BLaER1 (cell line): ENCODE measurements around the gene TSTD1.

Experiments used
- H3K27ac ChIP-seq: shearing (Covaris generic); formaldehyde crosslinking; 2 replicates; pipeline ENCODE4 v1.8.1; 2022
- H3K27me3 ChIP-seq: shearing (Covaris generic); formaldehyde crosslinking; 2 replicates; pipeline ENCODE4 v1.8.1; 2022
- H3K36me3 ChIP-seq: shearing (Covaris generic); formaldehyde crosslinking; 2 replicates; pipeline ENCODE4 v1.8.1; 2022
- H3K4me1 ChIP-seq: shearing (Covaris generic); formaldehyde crosslinking; 2 replicates; pipeline ENCODE4 v1.8.1; 2022
- H3K4me2 ChIP-seq: shearing (Covaris generic); formaldehyde crosslinking; 2 replicates; pipeline ENCODE4 v1.8.1; 2022
- H3K4me3 ChIP-seq: shearing (Covaris generic); formaldehyde crosslinking; 2 replicates; pipeline ENCODE4 v1.8.1; 2022
- H3K9ac ChIP-seq: shearing (Covaris generic); formaldehyde crosslinking; 2 replicates; pipeline ENCODE4 v1.8.1; 2022
- H3K9me3 ChIP-seq: shearing (Covaris generic); formaldehyde crosslinking; 2 replicates; pipeline ENCODE4 v1.8.1; 2022
- H4K20me1 ChIP-seq: shearing (Covaris generic); formaldehyde crosslinking; 2 replicates; pipeline ENCODE4 v1.8.1; 2022
- Cebpa-rat ChIP-seq: shearing (Covaris generic); IDR thresholded peaks from 2 replicates; pipeline ENCODE4 v1.8.1; 2022

TSTD1 gene

DNA sequence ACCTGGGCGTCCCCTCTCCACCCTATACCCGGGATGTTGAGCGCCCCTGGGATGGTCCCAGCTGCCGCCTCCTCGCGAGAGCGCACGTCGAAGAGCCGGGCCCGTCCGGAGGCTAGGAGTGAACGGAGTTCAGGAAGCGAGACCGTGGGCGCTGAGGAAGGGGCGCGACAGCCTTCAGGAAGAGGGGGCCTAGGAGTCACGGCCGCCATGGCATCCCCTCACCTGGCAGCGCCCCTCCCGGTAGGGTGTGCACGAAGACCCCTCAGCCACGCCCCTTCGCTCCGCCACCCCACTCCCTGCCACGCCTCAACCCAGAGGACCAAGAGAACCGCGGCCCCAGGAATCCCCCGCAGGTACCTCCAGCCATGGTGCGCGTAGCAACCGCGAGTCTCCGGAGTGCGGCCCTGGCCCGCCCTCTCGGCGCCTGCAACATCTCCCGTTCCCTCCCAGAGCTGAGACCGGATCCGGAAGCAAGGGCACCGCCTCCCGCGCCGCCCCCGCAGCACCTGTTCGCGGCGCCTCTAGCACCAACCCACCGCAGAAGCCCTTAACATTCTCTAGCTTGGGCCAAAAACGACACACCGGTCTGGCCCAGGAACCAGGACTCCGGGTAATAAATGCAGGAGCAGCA is at the start of gene TSTD1:
Gene TSTD1 (minus strand): TSS at position 442 of the 631 bp plus-strand sequence. CDS start 75 bp downstream, at position 367.
- no peak for TF ChIP-seq Cebpa-rat
- Histone ChIP-seq H3K9me3 (no peaks in the 10 kb centered on the region), H3K27ac (peak within 1 kb of the TSS; percentile 85), H3K4me2 (peak within 1 kb of the TSS; percentile 85), H3K27me3 (no peaks in the 10 kb centered on the region), H3K4me1 (peaks cover 85% of the 10 kb centered on the region), H3K4me3 (peak within 1 kb of the TSS; percentile 85), H3K9ac (peak within 1 kb of the TSS; percentile 84), H4K20me1 (no peaks in the 10 kb centered on the region), H3K36me3 (peaks cover 42% of the 10 kb centered on the region)

DNA sequence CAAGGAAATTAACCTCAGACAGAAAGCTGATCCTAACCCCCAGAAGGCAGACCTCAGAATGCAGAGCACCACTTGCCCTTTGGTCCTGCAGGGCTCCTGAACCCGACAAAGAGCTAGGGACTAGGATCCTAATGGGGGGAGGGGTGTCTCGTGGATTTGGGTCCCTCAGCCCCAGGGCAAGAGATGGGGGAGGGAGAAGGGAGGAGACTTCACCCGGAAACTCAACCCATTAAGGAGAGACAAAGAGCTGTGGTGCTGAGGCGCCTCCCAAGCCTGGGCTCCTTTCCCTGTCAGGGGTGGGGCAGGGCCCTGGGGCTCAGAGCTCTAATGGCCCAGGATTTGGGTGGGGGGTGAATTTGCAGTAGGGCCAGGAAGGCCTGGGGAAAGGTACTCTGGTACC is 47.7 kb upstream of the TSTD1 start:
- Histone ChIP-seq H3K9ac (no peak overlapping the region), H3K4me3 (no peak overlapping the region), H3K27ac (no peak overlapping the region), H3K27me3 (no peaks in the 10 kb centered on the region), H3K9me3 (no peaks in the 10 kb centered on the region), H3K36me3 (no peaks in the 10 kb centered on the region), H3K4me1 (no peaks in the 10 kb centered on the region), H3K4me2 (no peak overlapping the region), H4K20me1 (no peaks in the 10 kb centered on the region)
- no peak for TF ChIP-seq Cebpa-rat

DNA sequence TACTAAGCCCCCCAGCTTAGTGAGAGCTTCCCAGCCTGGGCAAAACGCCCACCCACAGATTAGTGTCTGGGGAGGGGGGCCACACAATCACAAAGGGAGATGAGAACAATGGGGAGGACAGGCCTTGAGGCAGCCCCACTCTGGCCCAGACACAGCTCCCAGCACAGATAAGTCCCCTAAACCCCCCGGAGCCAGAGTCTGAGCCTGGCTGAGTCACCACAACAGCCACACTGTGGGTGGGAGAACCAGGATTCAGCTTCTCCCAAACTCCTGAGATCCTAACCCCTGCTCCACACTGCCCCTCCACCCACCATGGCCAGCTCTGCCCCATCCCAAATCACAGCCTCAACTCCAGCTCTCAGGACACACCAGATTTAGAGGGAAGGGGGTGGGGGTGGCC is 46.4 kb upstream of the TSTD1 start:
- no peak overlapping the region for H3K4me2 ChIP-seq
- no peak overlapping the region for H3K9ac ChIP-seq
- no peaks in the 10 kb centered on the region for H3K9me3 ChIP-seq
- H3K4me3 ChIP-seq = no peak overlapping the region
- H3K27ac ChIP-seq = no peak overlapping the region
- H3K4me1 ChIP-seq = no peaks in the 10 kb centered on the region
- no peak for TF ChIP-seq Cebpa-rat
- H3K36me3 ChIP-seq = no peaks in the 10 kb centered on the region
- H4K20me1 ChIP-seq = no peaks in the 10 kb centered on the region
- no peaks in the 10 kb centered on the region for H3K27me3 ChIP-seq

DNA sequence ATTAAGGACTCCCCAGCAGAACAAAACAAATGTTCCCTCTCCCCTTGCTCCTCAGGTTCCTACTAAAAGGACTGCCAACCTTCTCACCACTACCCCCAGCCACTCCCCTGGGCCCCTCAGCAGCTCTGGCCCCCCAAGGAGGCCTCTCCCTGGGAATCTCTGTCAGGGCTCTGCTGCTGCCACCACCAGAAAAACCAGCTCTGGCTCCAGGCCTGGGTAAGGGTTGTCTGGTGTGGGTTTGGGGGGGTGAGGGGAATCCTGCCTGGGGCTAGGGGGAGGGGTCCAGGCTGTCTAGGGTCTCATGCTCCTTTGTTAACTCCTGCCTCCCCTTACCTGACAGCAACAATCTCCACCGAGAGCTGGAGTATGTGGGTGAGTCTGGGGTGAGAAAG is 45.8 kb upstream of the TSTD1 start:
- Histone ChIP-seq H3K9me3 (no peaks in the 10 kb centered on the region), H3K4me3 (no peak overlapping the region), H3K9ac (no peak overlapping the region), H3K36me3 (no peaks in the 10 kb centered on the region), H3K4me2 (no peak overlapping the region), H4K20me1 (no peaks in the 10 kb centered on the region), H3K27me3 (no peaks in the 10 kb centered on the region), H3K27ac (no peak overlapping the region), H3K4me1 (no peaks in the 10 kb centered on the region)
- no peak for TF ChIP-seq Cebpa-rat

GRCh38 chr1:161083748-161084596 is 45.2 kb upstream of the TSTD1 start:
- no peak overlapping the region for H3K4me3 ChIP-seq
- no peak overlapping the region for H3K27ac ChIP-seq

DNA sequence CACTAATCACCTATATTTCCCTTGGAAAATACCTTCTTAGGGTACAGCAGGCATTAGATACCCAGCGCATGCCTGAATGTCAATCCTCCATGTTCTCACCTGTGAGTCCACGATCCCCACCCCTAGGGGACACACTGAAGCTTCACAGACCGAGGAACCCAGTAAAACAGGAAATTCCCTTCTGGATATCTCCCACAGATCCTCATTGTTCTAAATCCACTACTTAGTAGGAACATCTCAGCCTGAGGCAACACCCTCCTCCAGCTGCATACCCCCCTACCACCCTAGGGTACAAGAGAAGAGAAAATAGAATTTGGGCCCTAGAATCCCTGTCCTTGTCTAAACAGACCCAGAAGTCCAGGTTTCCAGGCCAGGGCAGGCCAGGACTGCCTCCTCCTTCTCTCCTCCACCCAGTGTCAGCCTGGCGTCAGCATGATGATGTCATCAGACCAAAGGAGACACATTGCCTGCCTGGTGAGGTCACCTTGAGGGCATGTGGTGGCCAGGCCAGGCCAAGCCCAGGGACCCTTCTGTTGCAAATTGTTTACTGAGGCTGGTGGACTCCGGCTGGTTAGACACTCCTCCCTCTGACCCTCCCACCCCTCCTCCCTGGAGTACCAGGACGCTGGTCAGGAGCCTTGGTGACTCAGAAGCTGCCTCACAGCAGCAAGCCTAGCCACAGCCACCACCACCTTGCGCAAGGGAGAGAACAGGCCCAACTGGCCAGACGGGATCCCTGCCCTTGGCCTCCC is 44.4 kb upstream of the TSTD1 start:
- Histone ChIP-seq H3K4me2 (no peak overlapping the region), H4K20me1 (no peaks in the 10 kb centered on the region), H3K27ac (no peak overlapping the region), H3K9ac (no peak overlapping the region), H3K4me1 (no peaks in the 10 kb centered on the region), H3K27me3 (no peaks in the 10 kb centered on the region), H3K9me3 (no peaks in the 10 kb centered on the region), H3K36me3 (no peaks in the 10 kb centered on the region), H3K4me3 (no peak overlapping the region)
- no peak for TF ChIP-seq Cebpa-rat

More at GRCh38 chr1:161083748-161084596, 45.2 kb upstream of the TSTD1 start:
- H3K36me3 ChIP-seq = no peaks in the 10 kb centered on the region
- H3K9me3 ChIP-seq = no peaks in the 10 kb centered on the region
- no peaks in the 10 kb centered on the region for H4K20me1 ChIP-seq
- no peaks in the 10 kb centered on the region for H3K27me3 ChIP-seq
- no peak overlapping the region for H3K4me2 ChIP-seq
- H3K4me1 ChIP-seq = no peaks in the 10 kb centered on the region
- no peak for TF ChIP-seq Cebpa-rat
- no peak overlapping the region for H3K9ac ChIP-seq

GRCh38 chr1:161082483-161082882 is 43.7 kb upstream of the TSTD1 start:
- no peak overlapping the region for H3K27ac ChIP-seq
- H3K27me3 ChIP-seq = no peaks in the 10 kb centered on the region
- H4K20me1 ChIP-seq = no peaks in the 10 kb centered on the region
- no peaks in the 10 kb centered on the region for H3K9me3 ChIP-seq
- no peaks in the 10 kb centered on the region for H3K4me1 ChIP-seq
- no peaks in the 10 kb centered on the region for H3K36me3 ChIP-seq
- no peak overlapping the region for H3K4me2 ChIP-seq
- no peak overlapping the region for H3K9ac ChIP-seq
- no peak overlapping the region for H3K4me3 ChIP-seq
- TF ChIP-seq Cebpa-rat = no peak

DNA sequence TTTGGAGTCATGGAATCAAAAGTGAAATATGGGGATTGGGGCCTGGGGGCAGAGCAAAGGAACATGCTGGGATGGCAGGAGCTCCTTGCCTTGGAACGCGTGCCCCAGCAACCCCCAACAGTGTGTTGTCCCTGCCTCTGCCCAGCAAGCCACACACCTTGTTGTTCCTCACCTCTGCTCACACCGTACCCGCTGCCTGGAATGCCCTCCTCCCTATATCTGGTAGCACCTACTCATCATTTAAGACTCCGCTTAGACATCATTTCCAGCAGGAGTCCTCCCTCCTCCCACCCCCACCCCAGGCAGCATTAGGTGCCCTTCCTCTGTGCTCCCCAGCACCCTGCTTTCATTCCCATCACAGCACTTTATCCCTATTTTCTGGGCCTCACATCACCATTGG is 42.8 kb upstream of the TSTD1 start:
- Histone ChIP-seq H3K9me3 (no peaks in the 10 kb centered on the region), H4K20me1 (no peaks in the 10 kb centered on the region), H3K36me3 (no peaks in the 10 kb centered on the region), H3K27me3 (no peaks in the 10 kb centered on the region), H3K9ac (no peak overlapping the region), H3K27ac (no peak overlapping the region), H3K4me2 (no peak overlapping the region), H3K4me1 (no peaks in the 10 kb centered on the region), H3K4me3 (no peak overlapping the region)
- TF ChIP-seq Cebpa-rat = no peak

- Histone ChIP-seq H3K27ac (no peak overlapping the region), H4K20me1 (no peaks in the 10 kb centered on the region), H3K4me2 (no peak overlapping the region), H3K27me3 (no peaks in the 10 kb centered on the region), H3K9ac (no peak overlapping the region), H3K36me3 (no peaks in the 10 kb centered on the region), H3K4me1 (no peaks in the 10 kb centered on the region), H3K4me3 (no peak overlapping the region), H3K9me3 (no peaks in the 10 kb centered on the region)
- TF ChIP-seq Cebpa-rat = no peak
Observed at GRCh38 chr1:161080441-161081405, 42.0 kb upstream of the TSTD1 start.
